Measurements from ENCODE around the gene SGPL1.
"Not testable (repeated sequence)": the region's sequence is repeated elsewhere in the genome, so short reads cannot be mapped to it uniquely, and the experiment has no call there.

SGPL1 gene, protein sequence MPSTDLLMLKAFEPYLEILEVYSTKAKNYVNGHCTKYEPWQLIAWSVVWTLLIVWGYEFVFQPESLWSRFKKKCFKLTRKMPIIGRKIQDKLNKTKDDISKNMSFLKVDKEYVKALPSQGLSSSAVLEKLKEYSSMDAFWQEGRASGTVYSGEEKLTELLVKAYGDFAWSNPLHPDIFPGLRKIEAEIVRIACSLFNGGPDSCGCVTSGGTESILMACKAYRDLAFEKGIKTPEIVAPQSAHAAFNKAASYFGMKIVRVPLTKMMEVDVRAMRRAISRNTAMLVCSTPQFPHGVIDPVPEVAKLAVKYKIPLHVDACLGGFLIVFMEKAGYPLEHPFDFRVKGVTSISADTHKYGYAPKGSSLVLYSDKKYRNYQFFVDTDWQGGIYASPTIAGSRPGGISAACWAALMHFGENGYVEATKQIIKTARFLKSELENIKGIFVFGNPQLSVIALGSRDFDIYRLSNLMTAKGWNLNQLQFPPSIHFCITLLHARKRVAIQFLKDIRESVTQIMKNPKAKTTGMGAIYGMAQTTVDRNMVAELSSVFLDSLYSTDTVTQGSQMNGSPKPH

DNA sequence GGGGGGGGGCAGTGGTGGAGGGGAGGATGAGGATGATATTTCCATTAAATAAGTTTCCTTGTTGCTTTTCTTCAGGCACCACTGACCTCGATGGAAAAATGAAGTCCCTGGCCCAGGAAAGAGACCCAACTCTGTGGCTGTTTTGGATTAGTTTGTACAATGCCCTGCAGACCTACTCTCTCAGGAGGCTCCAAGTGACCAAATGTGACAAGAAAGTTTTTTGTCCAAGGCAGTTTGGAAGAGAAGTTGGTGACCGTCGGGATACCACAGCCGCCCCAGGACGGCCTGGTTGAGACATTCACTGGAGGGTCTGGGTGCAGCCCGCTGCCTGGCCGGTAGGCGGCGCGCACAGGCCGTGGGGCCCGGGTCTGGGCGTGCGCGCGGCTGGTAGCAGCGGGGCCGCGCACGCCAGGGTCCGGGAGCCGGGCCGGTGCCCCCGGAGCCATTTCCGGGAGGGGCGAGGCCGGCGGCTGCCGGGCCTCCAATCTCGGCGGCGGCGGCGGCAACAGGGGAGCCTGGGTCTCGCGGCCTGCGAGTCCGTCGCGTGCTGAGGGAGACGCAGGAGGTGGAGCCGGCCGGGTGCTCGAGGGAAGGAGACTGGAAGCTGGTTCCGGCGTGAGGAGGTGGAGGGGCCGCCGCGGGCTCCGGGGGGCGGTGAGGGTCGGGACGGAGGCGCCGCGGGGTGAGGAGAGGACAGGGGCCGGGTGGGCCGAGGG, at the start of gene SGPL1:
TSS of gene SGPL1 (plus strand) at position 445 of the 716 bp plus-strand sequence. CDS start 906 bp downstream, outside the sequence.
- peak; percentile 62 for DNase-seq (ENCODE audit: low spot score)

DNA sequence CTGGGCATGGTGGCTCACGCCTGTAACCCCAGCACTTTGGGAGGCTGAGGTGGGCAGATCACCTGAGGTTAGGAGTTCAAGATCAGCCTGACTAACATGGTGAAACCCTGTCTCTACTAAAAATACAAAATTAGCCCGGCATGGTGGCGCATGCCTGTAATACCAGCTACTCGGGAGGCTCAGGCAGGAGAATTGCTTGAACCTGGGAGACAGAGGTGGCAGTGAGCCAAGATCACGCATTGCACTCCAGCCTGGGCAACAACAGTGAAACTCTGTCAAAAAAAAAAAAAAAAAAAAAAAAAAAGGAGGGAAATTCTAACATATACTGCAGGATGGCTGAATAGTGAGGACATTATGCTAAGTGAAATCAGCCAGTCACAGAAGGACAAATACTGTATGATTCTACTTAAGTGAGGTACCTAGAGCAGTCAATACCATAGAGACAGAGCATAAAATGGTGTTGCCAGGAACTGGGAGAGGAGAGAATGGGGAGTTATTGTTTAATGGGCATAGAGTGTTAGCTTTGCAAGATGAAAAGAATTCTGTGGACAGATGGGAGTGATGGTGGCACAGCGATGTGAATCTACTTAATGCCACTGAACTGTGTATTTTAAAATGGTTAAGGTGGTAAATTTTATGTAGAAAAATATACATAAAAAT, 47.6 kb upstream of the SGPL1 start:
- DNase-seq (ENCODE audit: low spot score) = not testable (repeated sequence)

DNA sequence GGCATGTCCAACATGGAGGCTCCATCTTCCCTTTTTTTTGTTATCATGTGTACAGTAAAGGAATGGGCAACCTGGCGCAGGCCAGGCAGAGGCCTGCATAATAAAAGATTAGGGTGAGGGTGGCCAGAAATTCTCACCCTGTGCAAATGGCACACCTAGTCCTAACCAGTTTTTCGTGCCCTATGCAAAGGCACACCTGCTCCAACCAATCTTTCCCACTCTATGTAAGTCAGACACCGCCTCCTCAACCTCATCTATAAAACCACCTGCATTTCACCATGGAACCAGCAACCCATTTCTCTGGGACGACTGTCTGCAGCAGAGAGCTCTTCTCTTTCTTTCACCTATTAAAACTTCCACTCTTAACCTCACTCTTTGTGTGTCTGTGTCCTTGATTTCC, 46.6 kb upstream of the SGPL1 start:
- no peak for DNase-seq (ENCODE audit: low spot score)

DNA sequence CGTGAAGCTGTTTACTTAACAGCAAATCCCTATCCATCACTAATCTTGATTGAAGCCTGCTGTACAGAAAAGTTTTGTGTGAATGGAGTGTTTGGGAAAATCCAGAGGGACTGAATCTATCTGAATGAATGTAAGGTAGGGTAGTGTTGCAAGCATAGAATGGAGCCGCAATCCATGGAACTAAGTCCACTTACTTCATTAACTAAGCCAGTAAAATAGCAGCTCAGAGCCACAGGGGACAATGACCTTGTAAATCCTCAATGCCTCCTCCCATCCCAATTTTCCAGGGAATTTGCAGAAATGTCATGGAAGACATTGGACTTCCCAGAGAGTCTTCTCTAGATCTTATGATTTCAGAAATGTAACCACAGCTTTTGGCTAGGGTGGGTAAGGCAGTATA, 45.7 kb upstream of the SGPL1 start:
- no peak for DNase-seq (ENCODE audit: low spot score)

DNA sequence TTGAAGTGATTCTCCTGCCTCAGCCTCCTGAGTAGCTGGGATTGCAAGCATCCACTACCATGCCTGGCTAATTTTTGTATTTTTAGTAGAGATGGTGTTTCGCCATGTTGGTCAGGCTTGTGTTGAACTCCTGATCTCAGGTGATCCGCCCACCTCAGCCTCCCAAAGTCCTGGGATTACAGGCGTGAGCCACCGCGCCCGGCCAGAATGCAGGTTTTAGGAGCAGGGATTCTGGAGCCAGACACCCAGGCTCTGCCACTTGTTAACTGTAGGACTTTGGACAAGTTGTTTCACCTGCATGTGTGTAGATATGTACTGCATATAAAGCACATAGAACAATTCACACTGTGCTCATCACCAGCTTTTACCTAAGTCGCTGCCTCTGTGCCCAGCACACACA, 45.2 kb upstream of the SGPL1 start:
- not testable (repeated sequence) for DNase-seq (ENCODE audit: low spot score)

DNA sequence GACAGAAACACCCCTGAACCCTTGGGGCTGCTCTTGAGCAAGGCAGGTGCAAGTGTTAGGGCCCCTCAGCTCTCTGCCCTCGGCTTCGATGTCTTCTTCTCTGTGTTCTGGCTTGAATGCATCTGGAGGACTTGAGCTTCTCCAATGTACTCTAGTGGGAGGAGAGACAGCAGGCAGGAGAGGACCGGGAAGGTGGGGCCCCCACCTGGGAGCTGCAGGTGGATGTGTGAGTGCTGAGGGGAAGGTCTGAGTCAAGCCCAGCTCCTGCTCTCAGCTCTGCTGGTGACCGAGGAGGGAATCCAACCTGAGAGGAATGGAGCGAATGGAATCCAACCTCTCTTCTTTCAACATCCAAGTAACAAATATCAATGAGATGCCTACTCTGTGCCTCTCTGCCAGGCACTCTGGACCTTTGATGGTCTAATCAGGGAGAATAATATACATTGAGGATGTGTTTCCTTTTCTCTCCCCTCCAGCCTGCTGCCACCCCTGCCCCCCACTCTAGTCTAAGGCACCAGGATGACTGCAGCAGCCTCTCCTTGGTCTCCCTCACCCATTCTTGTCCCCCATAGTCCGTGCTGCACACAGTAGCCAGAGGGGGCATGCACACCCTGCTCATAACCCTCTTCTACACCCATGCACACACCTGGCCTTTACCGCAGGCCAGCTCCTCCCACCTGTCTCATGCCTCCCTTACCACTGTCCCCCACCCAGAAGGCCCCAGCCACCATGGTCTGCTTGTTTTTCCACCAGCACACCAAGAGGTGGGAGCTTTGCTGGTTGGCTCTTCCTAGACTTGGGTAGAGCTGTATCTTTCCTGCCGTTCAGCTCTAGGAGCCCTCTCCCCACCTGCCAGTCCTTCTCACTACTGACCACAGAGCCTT, 44.2 kb upstream of the SGPL1 start:
- no peak for DNase-seq (ENCODE audit: low spot score)

DNA sequence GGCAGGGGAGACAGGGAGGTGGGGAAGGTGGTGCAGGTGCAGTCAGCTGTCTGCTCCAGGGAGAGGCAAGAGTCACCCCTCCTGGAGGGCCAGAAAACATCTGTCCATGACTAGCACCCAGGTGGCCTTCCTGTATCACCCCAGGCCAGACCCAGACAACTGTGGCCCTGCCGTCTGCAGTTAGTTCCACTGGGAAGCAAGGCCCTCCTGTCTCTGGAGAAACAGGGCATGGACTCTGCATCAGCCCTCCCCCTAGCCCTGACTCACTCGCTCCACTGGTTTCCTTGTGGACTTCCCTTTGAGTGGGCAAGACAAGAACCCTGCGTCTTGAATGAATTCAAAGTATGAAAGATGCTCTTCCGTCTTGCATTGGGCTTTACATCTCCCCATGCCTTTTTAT, 43.1 kb upstream of the SGPL1 start:
- no peak for DNase-seq (ENCODE audit: low spot score)

DNA sequence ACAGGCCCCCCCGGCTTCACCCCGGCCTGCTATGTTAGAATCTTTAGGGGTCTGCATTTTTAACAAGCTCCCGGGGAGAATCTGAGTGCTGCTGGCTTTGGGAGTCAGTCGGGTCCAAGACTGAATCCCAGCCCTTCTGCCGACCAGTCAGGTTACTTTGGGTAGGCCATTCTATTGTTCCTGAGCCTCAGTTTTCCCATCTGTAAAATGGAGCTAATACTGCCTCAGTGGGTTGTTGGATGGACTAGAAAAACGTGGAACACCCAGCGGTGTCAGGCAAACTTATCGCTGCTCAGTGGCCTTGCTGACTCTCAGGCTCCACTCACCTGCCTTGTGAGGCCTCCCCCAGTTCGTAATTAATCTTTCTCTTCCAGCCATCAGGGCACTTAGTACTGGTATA, 42.3 kb upstream of the SGPL1 start:
- DNase-seq (ENCODE audit: low spot score) = no peak

DNA sequence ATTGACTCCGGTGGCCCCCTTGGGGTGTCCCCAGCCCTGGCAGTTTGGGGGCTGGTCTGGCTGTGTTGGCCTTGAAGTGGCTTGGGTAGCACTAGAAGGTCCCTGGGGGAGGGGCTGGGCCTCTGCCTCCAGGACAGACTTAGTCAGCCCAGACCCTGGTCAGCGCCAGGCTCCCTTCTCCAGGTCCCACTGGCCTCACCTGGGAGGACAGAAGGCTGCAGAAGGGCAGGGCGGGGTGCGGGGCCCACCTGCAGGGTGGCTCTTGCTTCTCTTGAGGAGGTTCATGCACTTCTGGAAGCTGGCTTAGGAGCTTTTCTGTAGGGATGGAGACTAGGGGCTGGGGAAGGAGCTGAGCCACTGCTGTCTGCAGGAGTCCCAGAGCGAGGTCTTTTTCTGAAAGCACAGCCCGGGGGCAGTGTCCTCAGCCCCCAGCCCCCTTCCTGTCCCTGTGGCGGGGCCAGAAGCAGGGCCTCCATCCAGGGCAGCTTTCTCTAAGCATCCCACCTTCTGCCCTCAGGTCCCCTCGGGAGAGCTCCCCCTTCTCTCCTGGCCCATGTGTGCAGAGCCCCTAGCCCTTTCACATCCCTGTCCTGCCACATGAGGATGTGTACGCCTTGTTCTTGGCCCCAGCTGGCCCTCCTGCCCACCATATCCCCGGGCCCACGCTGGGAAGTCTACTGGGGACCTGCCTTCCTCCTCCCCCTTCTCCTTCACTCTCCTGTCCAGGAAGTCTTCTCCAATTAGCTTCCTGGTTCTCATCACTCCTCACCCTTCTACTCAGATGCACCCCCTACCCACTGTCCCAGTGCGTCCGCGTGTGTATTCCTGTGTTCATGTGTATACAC, 41.6 kb upstream of the SGPL1 start:
- no peak for DNase-seq (ENCODE audit: low spot score)

DNA sequence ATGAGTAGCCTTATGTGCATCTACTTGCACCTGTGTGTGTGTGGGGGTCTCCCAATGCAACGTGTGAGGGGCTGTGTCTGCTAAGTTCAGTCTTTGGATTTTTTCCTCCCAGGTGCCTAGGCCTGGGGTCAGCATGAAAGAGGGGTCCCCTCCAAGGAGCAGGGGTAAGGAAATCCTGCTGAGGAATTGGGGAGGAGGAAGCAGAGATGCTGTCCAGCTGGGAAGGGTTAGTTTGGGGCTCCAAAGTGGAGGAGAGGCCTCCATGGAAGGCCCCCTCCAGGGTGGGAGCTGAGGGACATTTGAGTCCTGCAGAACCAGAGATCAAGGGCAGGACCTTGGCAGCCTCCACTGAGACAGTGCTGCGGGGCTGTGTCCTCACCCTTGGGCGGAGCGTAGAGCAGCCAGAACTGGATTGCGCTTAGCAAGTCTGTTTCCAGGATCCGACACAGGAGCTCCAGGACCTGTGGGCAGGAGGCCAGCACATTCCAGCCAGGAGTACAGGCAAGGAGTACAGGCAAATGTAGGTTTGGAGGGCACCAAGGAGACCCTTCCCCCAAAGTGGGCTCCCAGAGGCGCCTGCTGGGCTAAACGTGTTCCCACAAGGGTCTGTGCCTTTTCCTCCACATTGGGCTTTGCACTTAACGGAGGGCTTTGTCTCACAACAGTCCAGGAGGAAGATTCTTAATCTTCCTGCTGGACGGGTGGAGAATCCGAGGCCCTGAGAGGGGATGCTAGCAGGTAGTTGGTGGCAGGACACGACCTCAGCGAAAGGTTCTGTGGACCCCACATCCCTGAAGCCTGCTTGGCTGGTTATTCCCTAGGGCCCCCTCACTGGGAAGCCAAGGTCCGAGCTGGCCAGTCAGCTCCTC, 40.7 kb upstream of the SGPL1 start:
- no peak for DNase-seq (ENCODE audit: low spot score)

DNA sequence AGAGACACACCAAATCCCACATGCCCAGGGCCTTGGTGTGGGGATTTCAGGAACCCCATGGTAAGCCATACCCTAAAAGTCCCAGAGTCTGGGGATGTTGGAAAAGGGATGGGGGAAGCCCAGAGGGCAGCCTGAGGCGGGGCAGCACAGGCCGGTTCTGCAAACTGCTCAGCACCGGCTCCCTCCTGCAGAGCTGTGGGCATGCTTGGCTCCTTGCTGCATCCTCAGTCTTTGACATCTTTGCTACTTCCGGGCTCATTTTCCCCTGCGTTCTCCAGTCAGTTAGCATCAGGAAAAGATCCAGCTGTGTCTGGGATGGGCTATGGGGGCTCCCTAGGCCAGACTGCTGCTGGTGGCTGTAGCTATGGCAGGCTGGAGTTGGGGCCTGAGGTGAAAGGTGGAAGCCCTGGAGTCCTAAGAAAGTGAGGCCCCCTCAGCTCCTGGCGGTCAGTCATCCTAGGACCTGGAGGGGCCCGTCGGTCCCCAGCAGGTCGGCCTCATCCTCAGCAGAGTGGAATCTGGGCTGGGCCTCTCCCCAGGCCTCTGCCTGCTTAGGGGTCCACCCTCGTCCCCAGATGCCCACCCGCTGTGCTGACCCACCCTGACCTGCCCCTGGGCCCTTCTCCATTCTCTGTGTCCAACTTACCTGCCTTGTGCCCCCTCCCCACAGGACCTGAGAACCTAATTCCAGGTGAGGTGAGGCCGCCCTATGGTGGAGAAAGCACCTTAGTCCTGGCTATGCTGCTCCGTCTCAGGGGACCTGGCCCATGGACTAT, 39.9 kb upstream of the SGPL1 start:
- no peak for DNase-seq (ENCODE audit: low spot score)

DNA sequence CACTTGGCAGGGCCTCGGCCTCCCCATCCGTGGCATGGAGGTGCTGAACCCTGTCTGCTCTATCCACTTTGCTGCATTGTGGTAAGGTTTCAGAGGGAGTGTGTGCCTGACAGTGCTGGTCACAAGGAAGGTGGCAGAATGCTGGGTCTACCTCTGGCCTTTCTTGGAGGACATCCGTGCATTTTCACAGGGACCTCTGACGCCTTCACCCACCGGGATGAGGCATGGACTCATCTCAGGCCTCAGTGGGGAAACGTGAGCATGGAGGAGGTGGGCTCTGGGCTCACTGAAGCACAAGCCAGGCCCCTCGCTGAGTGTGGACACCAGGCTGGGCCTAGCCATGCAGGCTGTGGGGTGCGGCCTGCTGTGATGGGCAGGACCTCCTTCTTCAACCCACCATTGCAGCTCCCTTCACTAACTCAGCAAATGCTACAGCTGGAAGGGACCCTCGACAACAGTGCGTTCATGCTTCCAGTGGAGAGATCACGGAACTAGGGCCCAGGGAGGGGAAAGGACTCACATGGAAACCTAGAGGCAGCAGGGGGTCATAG, 39.2 kb upstream of the SGPL1 start:
- DNase-seq (ENCODE audit: low spot score) = no peak

DNA sequence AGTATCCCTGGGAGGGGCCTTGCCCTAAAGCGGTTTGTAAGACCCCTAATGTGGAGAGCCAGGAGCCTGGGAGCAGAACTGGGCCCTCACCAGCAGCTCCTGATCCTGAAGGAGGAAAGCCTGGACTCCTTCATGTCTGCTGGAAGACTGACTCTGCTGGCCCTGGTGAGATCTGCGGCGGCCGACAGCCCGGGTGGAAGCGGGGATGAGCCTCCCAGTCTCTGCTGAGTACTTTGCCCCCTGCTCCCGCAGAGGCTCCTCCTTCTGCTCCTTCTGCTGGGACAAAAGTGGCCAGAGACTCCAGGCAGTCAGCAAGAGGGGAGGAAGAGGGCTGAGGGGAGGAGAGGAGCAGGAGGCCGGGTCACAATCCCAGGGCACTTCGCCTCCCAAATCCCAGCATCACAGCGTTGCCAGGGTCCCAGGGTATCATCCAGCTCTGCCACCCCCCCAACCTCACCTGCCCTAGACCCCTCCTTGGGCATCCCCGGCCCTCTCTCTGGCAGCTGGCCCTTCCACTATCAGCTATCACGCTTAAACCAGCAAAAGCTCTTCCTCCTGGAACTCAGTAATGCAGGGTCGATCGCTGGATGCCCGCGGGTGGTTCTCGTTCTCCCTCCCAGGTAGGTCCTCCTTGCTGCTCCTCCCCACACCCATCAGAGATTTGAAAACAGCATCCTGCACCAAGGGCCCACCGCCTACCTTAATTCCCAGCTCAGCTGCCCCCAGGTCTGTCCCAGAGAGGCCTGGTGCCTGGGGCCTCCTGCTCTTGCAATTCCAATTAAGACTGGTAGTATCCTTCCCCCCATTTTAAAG, 38.5 kb upstream of the SGPL1 start:
- DNase-seq (ENCODE audit: low spot score) = no peak

DNA sequence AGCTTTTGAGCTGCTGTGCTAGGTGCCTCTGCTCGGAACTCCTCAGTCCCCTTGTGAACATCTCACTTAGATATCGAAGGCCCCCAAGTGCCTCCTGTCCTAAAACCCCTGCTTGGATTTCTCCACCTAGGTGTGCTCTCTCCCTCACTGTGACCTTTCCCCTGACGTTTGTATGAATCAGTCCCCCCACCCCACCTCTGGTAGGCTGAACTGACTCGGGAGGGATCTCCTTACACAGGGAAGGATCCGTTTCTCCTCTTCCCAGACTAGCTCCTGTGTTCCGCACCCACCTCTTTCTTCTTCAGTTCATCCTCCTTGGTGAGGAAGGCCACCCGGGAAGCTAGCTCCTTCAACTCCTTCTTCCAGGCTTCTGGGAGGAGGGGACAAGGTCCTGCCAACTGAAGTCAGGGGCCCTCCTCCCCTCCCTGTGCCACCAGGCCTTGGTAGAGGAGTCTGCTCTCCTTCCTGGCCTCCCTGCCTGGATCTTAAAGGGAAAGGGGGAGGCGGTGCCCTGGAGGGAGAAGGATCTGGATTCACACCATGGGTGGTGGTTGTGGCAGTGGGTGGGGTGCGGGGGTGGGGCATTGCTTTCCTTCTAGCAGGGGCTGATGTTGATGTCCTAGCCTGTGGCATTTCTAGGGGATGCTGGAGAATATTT, 37.4 kb upstream of the SGPL1 start:
- DNase-seq (ENCODE audit: low spot score) = no peak

DNA sequence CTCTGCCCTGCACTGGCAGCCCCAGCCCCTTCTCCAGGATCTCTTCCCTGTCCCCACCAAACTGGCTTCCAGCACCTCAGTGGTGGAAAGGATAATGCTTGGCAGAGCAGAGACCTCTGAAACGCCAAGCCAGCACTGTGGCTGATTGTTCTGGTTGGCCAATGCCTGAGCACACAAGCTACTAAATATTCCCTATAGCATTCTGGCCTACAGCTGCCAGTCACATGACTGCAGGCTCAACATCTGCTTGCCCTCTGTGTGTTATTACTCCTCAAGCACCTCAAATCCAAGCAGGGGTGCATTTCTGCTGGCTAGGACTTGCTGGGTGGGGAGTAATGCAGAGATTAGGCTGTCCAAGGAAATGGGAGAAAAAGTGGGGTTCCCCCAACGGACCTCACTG, 36.7 kb upstream of the SGPL1 start:
- no peak for DNase-seq (ENCODE audit: low spot score)

DNA sequence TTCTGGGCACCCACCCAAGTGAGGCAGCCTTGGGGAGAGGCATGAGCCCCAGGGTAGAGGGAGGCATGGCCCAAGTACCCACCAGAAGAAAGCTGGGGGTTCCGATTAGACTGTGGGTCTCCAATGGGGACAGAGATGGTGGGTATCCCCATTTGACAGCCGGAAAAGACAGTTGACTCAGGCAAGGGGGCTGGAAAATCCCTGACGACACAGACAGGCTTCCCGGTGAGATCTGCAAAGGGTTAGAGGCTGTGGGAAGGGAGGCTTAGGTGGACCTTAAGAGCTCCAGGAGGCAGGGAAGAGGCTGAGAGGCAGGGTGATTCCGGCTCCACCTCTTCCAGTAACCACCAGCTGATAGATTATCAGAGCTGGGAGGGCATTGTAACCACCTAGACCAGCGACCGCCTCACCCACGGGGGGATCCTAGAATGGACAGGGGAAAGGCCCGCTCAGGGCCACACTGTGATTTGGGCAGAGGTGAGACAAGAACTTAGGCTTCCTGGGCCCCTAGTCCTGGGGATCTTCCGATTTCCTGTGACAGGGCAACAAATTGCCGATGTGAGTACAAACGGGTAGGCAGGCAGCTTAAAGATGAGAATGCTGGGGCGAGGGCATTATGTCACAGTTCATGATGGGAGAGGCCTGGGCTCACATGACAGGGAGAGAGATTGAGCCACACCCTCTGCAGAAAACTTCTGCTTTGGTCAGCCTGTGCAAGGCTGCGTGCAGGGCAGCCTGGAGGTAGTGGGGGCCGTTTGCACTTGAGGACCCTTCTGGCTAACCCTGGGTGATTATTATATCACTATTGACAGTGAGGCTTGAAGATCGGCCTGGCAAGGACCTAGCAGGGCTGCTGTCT, 36.0 kb upstream of the SGPL1 start:
- DNase-seq (ENCODE audit: low spot score) = no peak
